CD14-positive monocyte (primary cell): ENCODE data around the gene JAG2. TPM values are rescaled to one million over a fixed set of nuclear protein-coding genes. Genes with fewer than 3 reads are reported as not detected.

Experiments used
- DNase-seq, 3 donors: peaks; one replicate each; pipeline ENCODE4 v3.0.0-alpha.2; 2011 to 2022
- H2AFZ ChIP-seq: 2 replicates; pipeline ENCODE4 v1.6.0; 2012; ENCODE audit warnings: mild to moderate bottlenecking, low read depth, low read length, inconsistent platforms; ENCODE audit not compliant: insufficient read depth, poor library complexity, severe bottlenecking
- H3K27ac ChIP-seq, 2 donors: 1 replicate in 1 of 2; 2 replicates in 1 of 2; pipeline ENCODE4 v1.5.1; 2012 to 2013; ENCODE audit warnings: low read length in 2 of 2, control low read depth in 1 of 2, inconsistent platforms in 1 of 2, low read depth in 1 of 2, mild to moderate bottlenecking in 1 of 2
- H3K27me3 ChIP-seq, 2 donors: one replicate each; pipeline versions ENCODE4 v1.6.0 to v1.6.1; 2011 to 2013; ENCODE audit warnings: low read length in 2 of 2; ENCODE audit not compliant: control insufficient read depth in 2 of 2, insufficient read depth in 2 of 2
- H3K36me3 ChIP-seq, 2 donors: replicated peaks in 1 of 2; 1 replicate in 1 of 2; 2 replicates in 1 of 2; pipeline versions ENCODE4 v1.5.1 to v1.6.1; 2012 to 2013; ENCODE audit warnings: low read length in 2 of 2, control low read depth in 1 of 2, inconsistent platforms in 1 of 2, mild to moderate bottlenecking in 1 of 2; ENCODE audit not compliant: insufficient read depth in 2 of 2, control insufficient read depth in 1 of 2
- H3K4me1 ChIP-seq, 2 donors: 1 replicate in 1 of 2; 2 replicates in 1 of 2; pipeline versions ENCODE4 v1.5.1 to v1.6.1; 2012 to 2013; ENCODE audit warnings: low read length in 2 of 2, control low read depth in 1 of 2, inconsistent platforms in 1 of 2, mild to moderate bottlenecking in 1 of 2, moderate library complexity in 1 of 2; ENCODE audit not compliant: insufficient read depth in 2 of 2, control insufficient read depth in 1 of 2
- H3K4me2 ChIP-seq: replicated peaks from 2 replicates; pipeline ENCODE3; 2012; ENCODE audit warnings: low read length, moderate library complexity, mild to moderate bottlenecking; ENCODE audit not compliant: poor library complexity, severe bottlenecking; ENCODE audit errors: extremely low read depth
- H3K4me3 ChIP-seq, 3 experiments: fragments of 200-600 bp in 1 of 3; sonication (generic) in 1 of 3; replicated peaks in 1 of 3; 1 replicate in 2 of 3; 2 replicates in 1 of 3; pipeline ENCODE4 v1.5.1; 2011 to 2013; ENCODE audit warnings: low read length in 3 of 3, mild to moderate bottlenecking in 3 of 3, control low read depth in 2 of 3, low read depth in 2 of 3, inconsistent platforms in 1 of 3, moderate library complexity in 1 of 3
- H3K79me2 ChIP-seq: 2 replicates; pipeline ENCODE4 v1.6.0; 2012; ENCODE audit warnings: mild to moderate bottlenecking, control low read depth, inconsistent platforms, low read length, moderate library complexity; ENCODE audit not compliant: insufficient read depth
- H3K9ac ChIP-seq: 2 replicates; pipeline ENCODE4 v1.6.0; 2017; ENCODE audit warnings: low read length, mild to moderate bottlenecking; ENCODE audit not compliant: insufficient read depth, poor library complexity, severe bottlenecking
- H3K9me3 ChIP-seq, 2 donors: replicated peaks in 1 of 2; 1 replicate in 1 of 2; 2 replicates in 1 of 2; pipeline versions ENCODE4 v1.5.1 to v1.6.1; 2012 to 2013; ENCODE audit warnings: low read length in 2 of 2, control low read depth in 1 of 2; ENCODE audit not compliant: control insufficient read depth in 1 of 2, insufficient read depth in 1 of 2
- H4K20me1 ChIP-seq: 2 replicates; pipeline ENCODE4 v1.6.0; 2012; ENCODE audit warnings: mild to moderate bottlenecking, low read length, control low read depth, moderate library complexity; ENCODE audit not compliant: insufficient read depth
- H3K27ac Mint-ChIP-seq, 7 donors: one replicate each; pipeline ENCODE4 v1.8.0; 2020; ENCODE audit warnings: mild to moderate bottlenecking in 7 of 7, mixed read lengths in 7 of 7, moderate library complexity in 6 of 7, inconsistent platforms in 2 of 7
- H3K27me3 Mint-ChIP-seq, 3 donors: one replicate each; pipeline ENCODE4 v1.8.0; 2021 to 2022; ENCODE audit warnings: low read depth in 3 of 3, mild to moderate bottlenecking in 3 of 3, mixed read lengths in 3 of 3, moderate library complexity in 3 of 3, inconsistent platforms in 1 of 3
- H3K36me3 Mint-ChIP-seq, 2 donors: one replicate each; pipeline ENCODE4 v1.8.0; 2020; ENCODE audit warnings: mixed read lengths in 2 of 2, inconsistent platforms in 1 of 2, mild to moderate bottlenecking in 1 of 2
- H3K4me1 Mint-ChIP-seq: one replicate; pipeline ENCODE4 v1.8.0; 2020; ENCODE audit warnings: mild to moderate bottlenecking, mixed read lengths
- H3K4me3 Mint-ChIP-seq, 2 donors: one replicate each; pipeline ENCODE4 v1.8.0; 2020; ENCODE audit warnings: mild to moderate bottlenecking in 2 of 2, mixed read lengths in 2 of 2, moderate library complexity in 1 of 2
- H3K9me3 Mint-ChIP-seq, 7 donors: one replicate each; pipeline ENCODE4 v1.8.0; 2020 to 2022; ENCODE audit warnings: mixed read lengths in 7 of 7, mild to moderate bottlenecking in 6 of 7, moderate library complexity in 6 of 7, inconsistent platforms in 2 of 7
- WGBS: methylation state at CpG from one replicate; pipeline ENCODE4 v1.1.5; 2013; ENCODE audit warnings: missing lambda C conversion rate; ENCODE audit not compliant: insufficient coverage; 5-methylcytosine and 5-hydroxymethylcytosine counted together
- intact Hi-C, 2 donors: fragments of 100-400 bp; cut with micrococcal nuclease; formaldehyde crosslinking; loops; one replicate each; pipeline versions ENCODE4 v1.15.0 to v1.15.1; 2023
- polyA plus RNA-seq, 3 donors: library from polyadenylated mRNA; depleted of rRNA in 1 of 3; unstranded in 2 of 3; stranded (reverse) in 1 of 3; fragments of 300-500 nt in 2 of 3; fragments of >200 nt in 1 of 3; fragmentation: Illumina TruSeq in 2 of 3; gene quantifications; 1 replicate in 2 of 3; 2 replicates in 1 of 3; pipeline ENCODE4 v1.2.3, GENCODE V29; 2012 to 2021
- TF ChIP-seq, protein P1 (sequence below): fragments of 200-600 bp; IDR thresholded peaks from one replicate; pipeline ENCODE4 v1.8.0; 2022; ENCODE audit warnings: antibody characterized with exemption, mild to moderate bottlenecking

The JAG2 gene
- polyA plus RNA-seq, 3 donors = 1.2 TPM; not detected in 2

DNA sequence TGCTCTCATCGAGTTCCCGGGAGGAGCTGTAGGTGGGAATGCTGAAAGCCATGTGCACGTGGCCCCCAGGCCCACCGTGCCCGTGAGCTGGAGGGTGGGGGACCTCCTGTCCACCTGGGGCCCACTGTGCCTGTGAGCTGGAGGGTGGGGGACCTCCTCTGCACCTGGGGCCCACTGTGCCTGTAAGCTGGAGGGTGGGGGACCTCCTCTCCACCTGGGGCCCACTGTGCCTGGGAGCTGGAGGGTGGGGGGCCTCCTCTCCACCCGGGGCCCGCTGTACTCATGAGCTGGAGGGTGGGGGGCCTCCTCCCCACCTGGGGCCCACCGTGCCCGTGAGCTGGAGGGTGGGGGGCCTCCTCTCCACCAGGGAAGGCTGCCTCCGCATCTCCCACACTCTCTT, 26.5 kb upstream of the JAG2 start:
- H3K4me3 Mint-ChIP-seq = peak overlapping the region in 1 of 2 donors; percentile 61

DNA sequence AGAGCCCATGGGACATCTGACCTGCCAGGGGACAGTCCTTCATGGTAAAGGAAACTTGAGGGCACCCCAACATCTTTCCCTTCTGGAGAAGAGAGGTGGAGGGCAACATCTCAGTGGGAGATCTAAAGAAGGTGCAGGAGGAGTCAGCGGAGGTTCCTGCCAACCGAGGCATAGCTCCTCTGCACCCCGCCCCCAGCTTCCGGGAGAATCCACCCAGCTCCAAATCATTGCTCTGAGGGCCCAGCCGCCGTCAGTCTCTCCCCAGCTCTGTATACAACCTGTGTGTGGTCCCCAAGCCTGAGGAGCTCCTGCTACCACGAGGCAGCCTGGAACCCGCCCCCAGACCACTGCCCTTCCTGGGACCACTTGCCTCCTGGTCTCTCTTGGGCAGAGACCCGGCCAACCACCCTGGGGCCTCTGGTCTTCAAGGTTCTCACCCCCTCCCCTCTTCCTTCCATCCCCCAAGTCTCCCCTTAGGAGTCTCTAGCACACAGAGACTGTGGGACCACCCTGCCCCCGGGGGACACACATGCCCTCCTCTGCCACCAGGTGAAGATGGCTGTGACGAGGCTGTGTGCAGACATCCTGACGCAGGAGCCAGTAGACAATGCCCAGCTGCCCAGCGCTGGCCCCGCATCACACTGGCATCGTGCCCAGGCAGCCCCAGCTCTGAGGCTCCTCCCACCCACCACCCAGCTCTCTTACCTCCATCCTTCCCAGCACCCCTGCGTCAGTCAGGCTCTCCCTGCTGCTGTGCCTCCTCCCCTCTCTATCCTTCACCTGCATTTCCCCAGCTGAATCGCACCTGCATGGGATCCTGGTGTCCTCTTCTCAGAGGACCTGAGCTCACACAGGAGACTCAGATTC, 25.6 kb upstream of the JAG2 start:
- H3K4me1 ChIP-seq = peaks cover 0 to 12% of the 10 kb centered on the region in 2 donors
- intact Hi-C loops = no loop called here

More for the DNA sequence above, 26.5 kb upstream of the JAG2 start:
- Histone ChIP-seq H3K27ac (no peak overlapping the region), H3K27me3 (peaks cover 19 to 76% of the 10 kb centered on the region in 2 donors), H3K9me3 (peaks cover 0 to 4% of the 10 kb centered on the region in 2 donors), H3K4me2 (no peak overlapping the region), H4K20me1 (no peaks in the 10 kb centered on the region), H2AFZ (no peak overlapping the region), H3K9ac (no peak overlapping the region), H3K79me2 (no peaks in the 10 kb centered on the region), H3K4me1 (peaks cover 0 to 12% of the 10 kb centered on the region in 2 donors), H3K4me3 (no peak overlapping the region), H3K36me3 (no peaks in the 10 kb centered on the region)
- Mint-ChIP-seq H3K27ac (no peak overlapping the region), H3K9me3 (peaks cover 0 to 2% (median 0%) of the 10 kb centered on the region in 7 donors), H3K36me3 (no peaks in the 10 kb centered on the region), H3K27me3 (peaks cover 59 to 85% (median 60%) of the 10 kb centered on the region in 3 donors), H3K4me1 (peaks cover 9% of the 10 kb centered on the region)
- WGBS = 89% methylated on average over 3 of the region's 10 CpGs
- intact Hi-C loops = no loop called here
- TF ChIP-seq, protein P1, sequence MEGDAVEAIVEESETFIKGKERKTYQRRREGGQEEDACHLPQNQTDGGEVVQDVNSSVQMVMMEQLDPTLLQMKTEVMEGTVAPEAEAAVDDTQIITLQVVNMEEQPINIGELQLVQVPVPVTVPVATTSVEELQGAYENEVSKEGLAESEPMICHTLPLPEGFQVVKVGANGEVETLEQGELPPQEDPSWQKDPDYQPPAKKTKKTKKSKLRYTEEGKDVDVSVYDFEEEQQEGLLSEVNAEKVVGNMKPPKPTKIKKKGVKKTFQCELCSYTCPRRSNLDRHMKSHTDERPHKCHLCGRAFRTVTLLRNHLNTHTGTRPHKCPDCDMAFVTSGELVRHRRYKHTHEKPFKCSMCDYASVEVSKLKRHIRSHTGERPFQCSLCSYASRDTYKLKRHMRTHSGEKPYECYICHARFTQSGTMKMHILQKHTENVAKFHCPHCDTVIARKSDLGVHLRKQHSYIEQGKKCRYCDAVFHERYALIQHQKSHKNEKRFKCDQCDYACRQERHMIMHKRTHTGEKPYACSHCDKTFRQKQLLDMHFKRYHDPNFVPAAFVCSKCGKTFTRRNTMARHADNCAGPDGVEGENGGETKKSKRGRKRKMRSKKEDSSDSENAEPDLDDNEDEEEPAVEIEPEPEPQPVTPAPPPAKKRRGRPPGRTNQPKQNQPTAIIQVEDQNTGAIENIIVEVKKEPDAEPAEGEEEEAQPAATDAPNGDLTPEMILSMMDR = no peak
- no peak for DNase-seq

More for the DNA sequence above, 25.6 kb upstream of the JAG2 start:
- Histone ChIP-seq H3K4me3 (no peak overlapping the region), H3K79me2 (no peaks in the 10 kb centered on the region), H3K9me3 (peaks cover 0 to 4% of the 10 kb centered on the region in 2 donors), H3K36me3 (no peaks in the 10 kb centered on the region), H3K4me2 (no peak overlapping the region), H4K20me1 (no peaks in the 10 kb centered on the region), H3K27me3 (peaks cover 19 to 68% of the 10 kb centered on the region in 2 donors), H2AFZ (no peak overlapping the region), H3K27ac (no peak overlapping the region), H3K9ac (no peak overlapping the region)
- WGBS = 36% methylated on average over 13 of the region's 17 CpGs
- Mint-ChIP-seq H3K27ac (no peak overlapping the region), H3K4me3 (peak overlapping the region in 1 of 2 donors; percentile 61), H3K36me3 (no peaks in the 10 kb centered on the region), H3K27me3 (peaks cover 54 to 80% (median 55%) of the 10 kb centered on the region in 3 donors), H3K4me1 (peaks cover 9% of the 10 kb centered on the region), H3K9me3 (peaks cover 0 to 2% (median 0%) of the 10 kb centered on the region in 7 donors)
- TF ChIP-seq, protein P1 = no peak
- no peak for DNase-seq
